OCI-LY7 (cell line): Measurements from ENCODE around the gene ZNF670.

Source experiments
- EZH2phosphoT487 ChIP-seq: fragments of 200-600 bp; sonication (generic); IDR thresholded peaks from 2 replicates; pipeline ENCODE4 v1.6.1; 2018; ENCODE audit warnings: low read depth, borderline replicate concordance, mild to moderate bottlenecking, mixed run types, antibody characterized with exemption, low read length, moderate library complexity, mixed read lengths
- TF ChIP-seq, protein P1 (sequence below): fragments of 200-600 bp; sonication (generic); conservative IDR thresholded peaks from 2 replicates; pipeline ENCODE4 v1.5.1; 2014; ENCODE audit warnings: mild to moderate bottlenecking, antibody characterized with exemption, low read length, moderate library complexity, mixed read lengths

DNA sequence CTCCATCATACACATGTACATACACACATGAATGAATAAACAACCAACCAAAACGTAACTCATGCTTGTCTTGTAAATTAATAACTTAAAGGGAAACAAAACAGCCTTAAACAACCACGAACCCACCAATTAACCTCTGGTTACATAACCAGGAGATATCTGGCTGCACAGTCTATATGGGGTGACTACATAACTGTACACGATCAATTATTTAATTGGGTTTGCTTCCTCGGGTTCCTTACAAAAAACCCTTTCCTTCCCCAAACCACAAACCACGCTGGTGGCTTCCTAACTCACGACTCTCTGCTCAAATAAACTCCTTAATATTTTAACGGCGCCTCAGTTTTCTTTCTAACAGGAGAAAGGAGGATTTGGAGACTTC is 744 bp downstream of the ZNF670 start:
- TF ChIP-seq, protein P1, sequence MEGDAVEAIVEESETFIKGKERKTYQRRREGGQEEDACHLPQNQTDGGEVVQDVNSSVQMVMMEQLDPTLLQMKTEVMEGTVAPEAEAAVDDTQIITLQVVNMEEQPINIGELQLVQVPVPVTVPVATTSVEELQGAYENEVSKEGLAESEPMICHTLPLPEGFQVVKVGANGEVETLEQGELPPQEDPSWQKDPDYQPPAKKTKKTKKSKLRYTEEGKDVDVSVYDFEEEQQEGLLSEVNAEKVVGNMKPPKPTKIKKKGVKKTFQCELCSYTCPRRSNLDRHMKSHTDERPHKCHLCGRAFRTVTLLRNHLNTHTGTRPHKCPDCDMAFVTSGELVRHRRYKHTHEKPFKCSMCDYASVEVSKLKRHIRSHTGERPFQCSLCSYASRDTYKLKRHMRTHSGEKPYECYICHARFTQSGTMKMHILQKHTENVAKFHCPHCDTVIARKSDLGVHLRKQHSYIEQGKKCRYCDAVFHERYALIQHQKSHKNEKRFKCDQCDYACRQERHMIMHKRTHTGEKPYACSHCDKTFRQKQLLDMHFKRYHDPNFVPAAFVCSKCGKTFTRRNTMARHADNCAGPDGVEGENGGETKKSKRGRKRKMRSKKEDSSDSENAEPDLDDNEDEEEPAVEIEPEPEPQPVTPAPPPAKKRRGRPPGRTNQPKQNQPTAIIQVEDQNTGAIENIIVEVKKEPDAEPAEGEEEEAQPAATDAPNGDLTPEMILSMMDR, result no peak
- no peak for TF ChIP-seq EZH2phosphoT487
